NT2/D1 (cell line): ENCODE data around the gene RAB41.
"Not testable (repeated sequence)": the region's sequence is repeated elsewhere in the genome, so short reads cannot be mapped to it uniquely, and the experiment has no call there.

Source experiments
- DNase-seq: peaks from one replicate; pipeline ENCODE4 v3.0.0-alpha.2; 2011; ENCODE audit warnings: low read depth, low spot score
- H3K27me3 ChIP-seq: 2 replicates; pipeline ENCODE4 v1.6.0; 2011; ENCODE audit warnings: mild to moderate bottlenecking; ENCODE audit not compliant: insufficient read length, insufficient read depth
- H3K36me3 ChIP-seq: 2 replicates; pipeline ENCODE4 v1.6.1; 2011; ENCODE audit warnings: mild to moderate bottlenecking, low read length, mixed read lengths; ENCODE audit not compliant: insufficient read depth, insufficient read length
- H3K4me1 ChIP-seq: 2 replicates; pipeline ENCODE4 v1.5.1; 2011; ENCODE audit not compliant: insufficient read depth, insufficient read length
- H3K4me3 ChIP-seq: 2 replicates; pipeline ENCODE4 v1.5.1; 2011; ENCODE audit warnings: low read depth; ENCODE audit not compliant: insufficient read length
- H3K9ac ChIP-seq: 2 replicates; pipeline ENCODE4 v1.6.0; 2011; ENCODE audit warnings: low read depth; ENCODE audit not compliant: insufficient read length
- H3K9me3 ChIP-seq: 2 replicates; pipeline ENCODE4 v1.5.1; 2011; ENCODE audit warnings: mild to moderate bottlenecking, low read length; ENCODE audit not compliant: insufficient read depth
- SUZ12 ChIP-seq: IDR thresholded peaks from 2 replicates; pipeline ENCODE4 v1.6.1; 2011; ENCODE audit not compliant: insufficient read length, insufficient read depth; ENCODE audit errors: extremely low read depth
- YY1 ChIP-seq: IDR thresholded peaks from 2 replicates; pipeline ENCODE4 v1.6.1; 2011; ENCODE audit not compliant: insufficient read length, insufficient read depth
- ZNF274 ChIP-seq: IDR thresholded peaks from 2 replicates; pipeline ENCODE4 v1.6.1; 2011; ENCODE audit warnings: mild to moderate bottlenecking, low read depth, low read length

RAB41 gene

DNA sequence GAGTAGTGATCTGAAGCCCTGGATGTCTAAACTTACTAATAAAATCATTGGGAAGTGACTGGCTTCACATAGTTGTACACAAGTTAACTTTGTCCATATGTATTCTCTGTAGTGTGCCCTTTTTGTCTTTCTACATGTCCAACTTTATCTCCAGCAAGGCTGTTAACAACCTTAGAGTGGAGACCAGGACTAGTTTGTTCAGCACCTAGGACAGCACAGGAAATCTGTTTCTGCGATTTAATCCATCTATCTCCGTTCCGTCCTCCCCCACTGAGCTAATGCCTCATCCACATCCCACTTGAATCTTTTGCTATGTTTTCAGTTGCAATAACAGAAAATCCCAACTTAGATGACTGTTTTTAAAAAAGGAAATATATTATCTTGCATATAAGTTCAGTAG is 17.2 kb upstream of the RAB41 start:
- no peak overlapping the region for H3K4me3 ChIP-seq
- no peaks in the 10 kb centered on the region for H3K9me3 ChIP-seq
- H3K4me1 ChIP-seq = no peaks in the 10 kb centered on the region
- no peak for TF ChIP-seq ZNF274
- TF ChIP-seq SUZ12 = no peak
- TF ChIP-seq YY1 = no peak
- H3K27me3 ChIP-seq = no peaks in the 10 kb centered on the region
- no peak for DNase-seq
- H3K9ac ChIP-seq = no peak overlapping the region
- no peaks in the 10 kb centered on the region for H3K36me3 ChIP-seq

DNA sequence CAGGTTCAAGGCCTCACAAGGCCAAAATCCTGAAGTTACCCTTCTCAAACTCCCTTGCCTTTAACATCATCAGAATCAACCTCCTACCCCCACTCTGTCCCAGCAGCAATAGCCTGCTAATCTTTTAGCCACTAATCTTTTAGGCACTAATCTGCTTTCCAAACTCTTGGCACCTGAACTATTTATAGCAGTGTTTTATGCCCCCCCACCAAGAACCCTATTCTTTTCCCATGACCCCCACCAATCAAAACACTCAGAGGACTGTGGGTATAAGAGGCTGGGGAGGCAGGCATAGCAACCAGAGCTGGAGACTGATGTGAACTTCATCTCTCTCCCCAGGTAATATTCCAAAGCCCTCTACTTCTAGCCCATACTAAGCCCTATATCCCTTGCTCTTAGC is 13.9 kb upstream of the RAB41 start, which contains the start of gene ARR3:
Gene ARR3 (plus strand): TSS at position 301 of the 400 bp plus-strand sequence. CDS start 1,052 bp downstream, outside the sequence.
- Histone ChIP-seq H3K4me1 (no peaks in the 10 kb centered on the region), H3K27me3 (no peaks in the 10 kb centered on the region), H3K4me3 (no peak within 1 kb of the TSS), H3K9ac (no peak within 1 kb of the TSS), H3K36me3 (no peaks in the 10 kb centered on the region), H3K9me3 (no peaks in the 10 kb centered on the region)
- no peak for DNase-seq
- TF ChIP-seq YY1 = no peak
- no peak for TF ChIP-seq ZNF274
- TF ChIP-seq SUZ12 = no peak

DNA sequence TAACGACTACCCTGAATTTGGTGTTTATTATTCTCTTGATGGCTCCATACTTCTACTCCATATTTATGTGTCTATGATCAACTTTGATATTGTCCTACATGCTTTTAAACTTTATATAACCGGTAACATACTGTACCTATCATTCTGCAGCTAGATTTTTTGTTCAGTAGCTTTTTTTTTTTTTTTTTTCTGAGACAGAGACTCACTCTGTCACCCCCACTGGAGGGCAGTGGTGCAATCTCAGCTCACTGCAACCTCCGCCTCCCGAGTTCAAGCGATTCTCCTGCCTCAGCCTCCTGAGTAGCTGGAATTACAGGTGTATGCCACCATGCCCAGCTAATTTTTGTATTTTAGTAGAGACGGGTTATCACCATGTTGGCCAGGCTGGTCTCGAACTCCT is 7.9 kb upstream of the RAB41 start:
- not testable (repeated sequence) for H3K27me3 ChIP-seq, H3K9ac ChIP-seq, H3K4me1 ChIP-seq, DNase-seq, H3K4me3 ChIP-seq, H3K9me3 ChIP-seq, H3K36me3 ChIP-seq

GRCh38 chrX:70279081-70279480 is 2.9 kb upstream of the RAB41 start:
- Histone ChIP-seq H3K9ac (no peak overlapping the region), H3K27me3 (no peaks in the 10 kb centered on the region), H3K9me3 (no peaks in the 10 kb centered on the region), H3K4me3 (no peak overlapping the region), H3K36me3 (peaks cover 14% of the 10 kb centered on the region), H3K4me1 (no peaks in the 10 kb centered on the region)
- TF ChIP-seq SUZ12 = no peak
- no peak for DNase-seq

- Histone ChIP-seq H3K4me3 (no peak overlapping the region), H3K27me3 (no peaks in the 10 kb centered on the region), H3K36me3 (peaks cover 24% of the 10 kb centered on the region), H3K9ac (no peak overlapping the region), H3K4me1 (no peaks in the 10 kb centered on the region), H3K9me3 (no peaks in the 10 kb centered on the region)
- no peak for TF ChIP-seq YY1
- no peak for TF ChIP-seq SUZ12
- TF ChIP-seq ZNF274 = no peak
- no peak for DNase-seq
Measured at GRCh38 chrX:70280573-70280972, 1.4 kb upstream of the RAB41 start.

DNA sequence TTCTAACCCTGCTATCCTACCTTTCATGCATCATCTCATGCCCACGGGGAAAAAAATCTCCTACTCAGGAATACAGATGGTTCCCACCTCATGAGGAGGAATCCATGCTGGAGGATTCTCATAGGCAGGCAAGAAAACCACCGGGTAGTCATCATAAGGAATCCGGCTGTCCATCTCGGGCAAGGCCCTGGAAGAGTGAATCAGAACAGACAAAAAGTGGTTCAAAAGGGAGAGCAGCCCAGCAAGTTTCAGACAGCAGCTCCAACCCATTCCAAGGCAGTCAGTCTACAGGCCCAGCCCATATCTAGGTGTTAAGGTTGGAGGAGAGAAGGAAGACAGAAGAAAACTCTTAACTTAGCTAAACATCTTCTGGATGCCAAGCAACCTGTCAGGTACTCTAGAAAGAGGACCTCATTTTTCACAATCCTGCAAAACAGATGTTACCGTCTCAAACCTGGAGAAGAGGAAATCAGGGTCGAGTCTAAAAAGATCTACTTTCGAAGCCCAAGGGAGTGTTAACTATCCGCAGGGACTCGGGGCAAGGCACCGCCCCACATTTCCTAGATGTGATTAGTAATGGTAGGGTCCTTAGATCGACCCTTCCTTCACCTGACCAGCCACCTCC is 7.3 kb downstream of the RAB41 start:
- DNase-seq = no peak
- TF ChIP-seq SUZ12 (no peak), ZNF274 (no peak), YY1 (no peak)
- H3K4me3 ChIP-seq = peak overlapping the region; percentile 83
- H3K36me3 ChIP-seq = peaks cover 57% of the 10 kb centered on the region
- H3K4me1 ChIP-seq = no peaks in the 10 kb centered on the region
- no peaks in the 10 kb centered on the region for H3K9me3 ChIP-seq
- H3K9ac ChIP-seq = peak overlapping the region; percentile 94
- H3K27me3 ChIP-seq = no peaks in the 10 kb centered on the region

DNA sequence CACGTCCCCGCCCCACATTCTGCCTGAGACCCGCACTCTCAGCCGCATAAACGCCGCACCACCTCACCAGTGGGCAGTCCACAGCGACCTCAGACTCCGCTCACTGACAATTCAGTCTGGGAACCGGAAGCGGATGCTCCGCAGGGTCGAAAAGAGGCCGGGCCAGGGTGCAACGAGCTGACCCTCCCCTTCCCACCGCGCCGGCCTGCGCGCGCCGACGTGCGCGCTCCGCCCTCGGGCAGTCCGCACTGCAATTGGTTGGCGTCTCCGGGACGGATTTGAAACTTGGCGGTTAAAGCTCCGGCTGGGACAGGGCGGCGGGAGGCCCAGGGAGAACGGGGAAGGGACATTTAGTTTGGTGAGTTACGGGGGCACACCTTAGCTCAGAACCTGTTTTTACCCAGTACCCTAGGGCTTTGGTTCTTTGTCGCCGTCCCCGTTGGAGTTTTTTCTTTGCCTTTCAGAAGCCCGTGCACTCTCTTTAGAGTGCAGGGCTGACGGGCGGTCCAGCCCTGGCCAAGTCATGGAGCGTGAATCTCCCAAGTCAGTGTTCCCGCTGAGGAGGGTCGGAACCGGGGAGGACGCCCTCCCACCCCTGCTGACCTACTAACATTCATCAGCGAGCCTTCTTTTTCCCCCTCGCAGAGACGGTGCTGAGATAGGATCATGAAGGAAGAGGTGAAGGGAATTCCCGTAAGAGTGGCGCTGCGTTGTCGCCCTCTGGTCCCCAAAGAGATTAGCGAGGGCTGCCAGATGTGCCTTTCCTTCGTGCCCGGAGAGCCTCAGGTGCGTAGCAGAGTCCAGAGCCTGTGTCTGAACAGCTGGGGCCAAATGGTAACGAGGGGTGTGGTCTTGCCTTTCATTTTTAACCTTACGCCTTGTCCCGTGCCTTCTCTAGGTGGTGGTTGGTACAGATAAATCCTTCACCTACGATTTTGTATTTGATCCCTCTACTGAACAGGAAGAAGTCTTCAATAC is 8.1 kb downstream of the RAB41 start, which contains the start of the genes KIF4A and PDZD11:
Gene KIF4A (plus strand): TSS at position 312 of the 978 bp plus-strand sequence. CDS start 355 bp downstream, at position 667.
Gene PDZD11 (minus strand): TSS at position 135 of the 978 bp plus-strand sequence. CDS start 586 bp downstream, outside the sequence.
- Histone ChIP-seq H3K9ac (peak within 1 kb of the TSS; percentile 94), H3K27me3 (no peaks in the 10 kb centered on the region), H3K4me1 (no peaks in the 10 kb centered on the region), H3K9me3 (no peaks in the 10 kb centered on the region), H3K4me3 (peak within 1 kb of the TSS; percentile 83), H3K36me3 (peaks cover 56% of the 10 kb centered on the region)
- peak; percentile 78 for DNase-seq
- no peak for TF ChIP-seq ZNF274
